NT2/D1 (cell line): ENCODE data around the gene PRDM15.

ENCODE experiments used
- DNase-seq: peaks from one replicate; pipeline ENCODE4 v3.0.0-alpha.2; 2011; ENCODE audit warnings: low read depth, low spot score
- H3K27me3 ChIP-seq: 2 replicates; pipeline ENCODE4 v1.6.0; 2011; ENCODE audit warnings: mild to moderate bottlenecking; ENCODE audit not compliant: insufficient read length, insufficient read depth
- H3K36me3 ChIP-seq: 2 replicates; pipeline ENCODE4 v1.6.1; 2011; ENCODE audit warnings: mild to moderate bottlenecking, low read length, mixed read lengths; ENCODE audit not compliant: insufficient read depth, insufficient read length
- H3K4me1 ChIP-seq: 2 replicates; pipeline ENCODE4 v1.5.1; 2011; ENCODE audit not compliant: insufficient read depth, insufficient read length
- H3K4me3 ChIP-seq: 2 replicates; pipeline ENCODE4 v1.5.1; 2011; ENCODE audit warnings: low read depth; ENCODE audit not compliant: insufficient read length
- H3K9ac ChIP-seq: 2 replicates; pipeline ENCODE4 v1.6.0; 2011; ENCODE audit warnings: low read depth; ENCODE audit not compliant: insufficient read length
- H3K9me3 ChIP-seq: 2 replicates; pipeline ENCODE4 v1.5.1; 2011; ENCODE audit warnings: mild to moderate bottlenecking, low read length; ENCODE audit not compliant: insufficient read depth
- SUZ12 ChIP-seq: IDR thresholded peaks from 2 replicates; pipeline ENCODE4 v1.6.1; 2011; ENCODE audit not compliant: insufficient read length, insufficient read depth; ENCODE audit errors: extremely low read depth
- YY1 ChIP-seq: IDR thresholded peaks from 2 replicates; pipeline ENCODE4 v1.6.1; 2011; ENCODE audit not compliant: insufficient read length, insufficient read depth
- ZNF274 ChIP-seq: IDR thresholded peaks from 2 replicates; pipeline ENCODE4 v1.6.1; 2011; ENCODE audit warnings: mild to moderate bottlenecking, low read depth, low read length

PRDM15 gene

GRCh38 chr21:41810597-41810932 is 68.6 kb downstream of the PRDM15 start:
- H3K9me3 ChIP-seq: no peaks in the 10 kb centered on the region
- DNase-seq: no peak
- no peak for TF ChIP-seq ZNF274
- TF ChIP-seq SUZ12: no peak
- no peak for TF ChIP-seq YY1
- H3K4me3 ChIP-seq: no peak overlapping the region
- peaks cover 8% of the 10 kb centered on the region for H3K4me1 ChIP-seq
- no peaks in the 10 kb centered on the region for H3K27me3 ChIP-seq
- peaks cover 54% of the 10 kb centered on the region for H3K36me3 ChIP-seq
- no peak overlapping the region for H3K9ac ChIP-seq

- H3K4me3 ChIP-seq: no peak overlapping the region
- H3K9me3 ChIP-seq: no peaks in the 10 kb centered on the region
- TF ChIP-seq YY1 (no peak), ZNF274 (no peak), SUZ12 (no peak)
- no peak for DNase-seq
- H3K9ac ChIP-seq: no peak overlapping the region
- H3K4me1 ChIP-seq: peaks cover 8% of the 10 kb centered on the region
- peaks cover 49% of the 10 kb centered on the region for H3K36me3 ChIP-seq
- no peaks in the 10 kb centered on the region for H3K27me3 ChIP-seq
These were observed 69.1 kb downstream of the PRDM15 start for GRCh38 chr21:41809891-41810596.

- Histone ChIP-seq H3K36me3 (peaks cover 49% of the 10 kb centered on the region), H3K27me3 (no peaks in the 10 kb centered on the region), H3K9ac (no peak overlapping the region), H3K4me1 (peaks cover 8% of the 10 kb centered on the region), H3K9me3 (no peaks in the 10 kb centered on the region), H3K4me3 (no peak overlapping the region)
- no peak for TF ChIP-seq YY1
- no peak for TF ChIP-seq SUZ12
- TF ChIP-seq ZNF274: no peak
- DNase-seq: no peak
These were observed 70.3 kb downstream of the PRDM15 start for GRCh38 chr21:41808846-41809245.

GRCh38 chr21:41808094-41808493 is 71.0 kb downstream of the PRDM15 start:
- no peak overlapping the region for H3K9ac ChIP-seq
- TF ChIP-seq SUZ12 (no peak), ZNF274 (no peak), YY1 (no peak)
- peaks cover 7% of the 10 kb centered on the region for H3K4me1 ChIP-seq
- H3K27me3 ChIP-seq: no peaks in the 10 kb centered on the region
- no peak overlapping the region for H3K4me3 ChIP-seq
- peaks cover 48% of the 10 kb centered on the region for H3K36me3 ChIP-seq
- DNase-seq: no peak
- H3K9me3 ChIP-seq: no peaks in the 10 kb centered on the region

- Histone ChIP-seq H3K9ac (no peak overlapping the region), H3K9me3 (no peaks in the 10 kb centered on the region), H3K27me3 (no peaks in the 10 kb centered on the region), H3K4me3 (no peak overlapping the region), H3K4me1 (no peaks in the 10 kb centered on the region), H3K36me3 (peaks cover 47% of the 10 kb centered on the region)
- DNase-seq: no peak
- TF ChIP-seq ZNF274 (no peak), YY1 (no peak), SUZ12 (no peak)
These were observed 72.4 kb downstream of the PRDM15 start for GRCh38 chr21:41806773-41807172.

GRCh38 chr21:41805643-41806042 is 73.5 kb downstream of the PRDM15 start:
- no peak for TF ChIP-seq SUZ12
- no peak for TF ChIP-seq ZNF274
- TF ChIP-seq YY1: no peak
- Histone ChIP-seq H3K9me3 (no peaks in the 10 kb centered on the region), H3K36me3 (peaks cover 56% of the 10 kb centered on the region), H3K4me3 (no peak overlapping the region), H3K9ac (no peak overlapping the region), H3K27me3 (no peaks in the 10 kb centered on the region), H3K4me1 (no peaks in the 10 kb centered on the region)
- no peak for DNase-seq

GRCh38 chr21:41805038-41805437 is 74.1 kb downstream of the PRDM15 start:
- no peak overlapping the region for H3K9ac ChIP-seq
- peaks cover 56% of the 10 kb centered on the region for H3K36me3 ChIP-seq
- no peak overlapping the region for H3K4me3 ChIP-seq
- no peaks in the 10 kb centered on the region for H3K4me1 ChIP-seq
- no peak for DNase-seq
- H3K9me3 ChIP-seq: no peaks in the 10 kb centered on the region
- no peaks in the 10 kb centered on the region for H3K27me3 ChIP-seq
- TF ChIP-seq ZNF274 (no peak), YY1 (no peak), SUZ12 (no peak)
